Measurements from ENCODE around the gene PLEKHM3.

The PLEKHM3 gene

DNA sequence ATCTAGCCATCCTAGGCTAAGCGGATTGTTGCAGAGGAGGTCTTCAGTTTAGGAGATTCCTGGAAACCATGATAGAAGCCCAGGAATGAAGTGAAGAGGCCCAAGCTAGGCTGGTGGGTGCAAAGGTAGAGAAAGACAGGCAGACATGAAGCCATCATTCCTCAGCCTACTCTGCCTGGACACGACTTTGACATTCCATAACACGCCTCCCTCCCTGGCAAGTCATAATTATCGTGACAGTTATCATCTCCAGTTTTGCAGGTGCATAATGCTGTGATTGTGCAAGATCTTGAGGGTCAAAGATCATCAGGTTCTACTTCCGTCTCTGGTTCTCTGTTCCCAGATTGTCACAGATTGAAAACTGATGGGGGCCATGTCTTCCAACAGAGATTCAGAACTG is 240.4 kb downstream of the PLEKHM3 start:
- TF ChIP-seq, protein P1, sequence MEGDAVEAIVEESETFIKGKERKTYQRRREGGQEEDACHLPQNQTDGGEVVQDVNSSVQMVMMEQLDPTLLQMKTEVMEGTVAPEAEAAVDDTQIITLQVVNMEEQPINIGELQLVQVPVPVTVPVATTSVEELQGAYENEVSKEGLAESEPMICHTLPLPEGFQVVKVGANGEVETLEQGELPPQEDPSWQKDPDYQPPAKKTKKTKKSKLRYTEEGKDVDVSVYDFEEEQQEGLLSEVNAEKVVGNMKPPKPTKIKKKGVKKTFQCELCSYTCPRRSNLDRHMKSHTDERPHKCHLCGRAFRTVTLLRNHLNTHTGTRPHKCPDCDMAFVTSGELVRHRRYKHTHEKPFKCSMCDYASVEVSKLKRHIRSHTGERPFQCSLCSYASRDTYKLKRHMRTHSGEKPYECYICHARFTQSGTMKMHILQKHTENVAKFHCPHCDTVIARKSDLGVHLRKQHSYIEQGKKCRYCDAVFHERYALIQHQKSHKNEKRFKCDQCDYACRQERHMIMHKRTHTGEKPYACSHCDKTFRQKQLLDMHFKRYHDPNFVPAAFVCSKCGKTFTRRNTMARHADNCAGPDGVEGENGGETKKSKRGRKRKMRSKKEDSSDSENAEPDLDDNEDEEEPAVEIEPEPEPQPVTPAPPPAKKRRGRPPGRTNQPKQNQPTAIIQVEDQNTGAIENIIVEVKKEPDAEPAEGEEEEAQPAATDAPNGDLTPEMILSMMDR (IDR thresholded peaks at IDR 0.05; ENCODE audit: insufficient read depth, low read length, poor library complexity, severe bottlenecking) = no peak
- DNase-seq (ENCODE audit: extremely low read depth, insufficient read length) = no peak
- H3K36me3 ChIP-seq (ENCODE audit: control insufficient read depth, insufficient read depth, low read length) = no peaks in the 10 kb centered on the region

DNA sequence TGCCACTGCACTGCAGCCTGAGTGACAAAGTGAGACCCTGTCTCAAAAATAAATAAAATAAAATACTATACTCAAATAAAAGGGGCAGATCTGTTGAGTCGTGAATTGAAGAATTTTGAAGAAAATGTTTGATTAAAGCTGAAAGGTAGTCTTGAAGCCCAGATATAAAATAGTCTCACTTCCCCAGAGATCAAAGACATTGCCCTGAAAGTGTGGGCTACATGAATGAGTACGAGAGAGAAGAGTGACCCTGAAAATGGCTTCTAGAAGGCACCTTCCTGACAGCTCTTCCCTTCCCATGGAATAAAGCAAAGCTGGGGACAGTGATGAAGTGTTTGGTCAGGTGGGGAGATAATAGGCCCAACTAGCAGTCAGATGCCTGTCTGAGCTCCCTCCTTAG is 241.8 kb downstream of the PLEKHM3 start:
- no peak for DNase-seq (ENCODE audit: extremely low read depth, insufficient read length)
- H3K36me3 ChIP-seq (ENCODE audit: control insufficient read depth, insufficient read depth, low read length) = no peaks in the 10 kb centered on the region
- no peaks in the 10 kb centered on the region for H3K27me3 ChIP-seq (replicated peaks; ENCODE audit: control insufficient read depth, insufficient read depth, low read length)
- H3K4me3 ChIP-seq (replicated peaks; ENCODE audit: low read depth, low read length) = no peak overlapping the region
- TF ChIP-seq, protein P1 (IDR thresholded peaks at IDR 0.05; ENCODE audit: insufficient read depth, low read length, poor library complexity, severe bottlenecking) = no peak

More for the DNA sequence above, 240.4 kb downstream of the PLEKHM3 start:
- Histone ChIP-seq H3K27me3 (replicated peaks; ENCODE audit: control insufficient read depth, insufficient read depth, low read length) (no peaks in the 10 kb centered on the region), H3K4me3 (replicated peaks; ENCODE audit: low read depth, low read length) (no peak overlapping the region)

DNA sequence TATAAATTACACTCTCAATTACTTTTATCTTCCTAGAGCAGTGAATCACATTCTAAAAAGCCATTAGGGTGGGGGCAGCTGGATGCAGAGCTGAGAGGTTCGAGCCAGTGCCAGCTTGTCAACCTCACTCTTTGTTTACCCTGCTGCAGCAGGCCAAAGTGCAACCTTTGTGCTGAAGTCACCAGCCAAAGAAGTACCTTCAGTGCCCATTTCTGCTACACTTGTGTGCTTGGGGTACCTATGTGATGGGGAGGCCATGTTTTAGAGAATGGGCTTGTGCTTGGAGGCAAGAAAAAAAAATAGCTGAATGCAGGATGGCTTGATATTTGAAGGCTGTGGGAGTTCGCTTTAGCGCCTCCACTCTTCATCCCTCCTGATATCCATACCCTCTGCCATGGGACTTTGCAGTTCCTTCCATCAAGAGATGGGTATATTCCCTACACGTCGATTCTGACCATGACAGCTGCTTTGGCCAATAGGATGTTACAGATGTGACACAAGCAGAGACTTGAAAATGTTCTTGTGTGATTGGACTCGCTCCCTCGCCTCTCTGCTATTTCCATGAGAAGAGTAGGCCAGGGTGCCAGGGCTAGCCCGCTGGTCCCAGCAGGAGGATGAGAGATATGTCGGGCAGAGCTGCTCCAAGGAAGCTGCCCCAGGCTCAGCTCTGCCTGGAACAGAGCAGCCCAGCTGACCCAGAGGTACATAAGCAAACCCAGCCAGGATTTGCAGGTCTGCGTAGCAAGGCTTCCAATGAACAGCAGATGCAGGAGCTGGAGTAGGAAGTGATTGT is 242.9 kb downstream of the PLEKHM3 start:
- TF ChIP-seq, protein P1 (IDR thresholded peaks at IDR 0.05; ENCODE audit: insufficient read depth, low read length, poor library complexity, severe bottlenecking) = no peak
- no peak overlapping the region for H3K4me3 ChIP-seq (replicated peaks; ENCODE audit: low read depth, low read length)
- DNase-seq (ENCODE audit: extremely low read depth, insufficient read length) = no peak
- H3K27me3 ChIP-seq (replicated peaks; ENCODE audit: control insufficient read depth, insufficient read depth, low read length) = no peaks in the 10 kb centered on the region
- H3K36me3 ChIP-seq (ENCODE audit: control insufficient read depth, insufficient read depth, low read length) = no peaks in the 10 kb centered on the region

DNA sequence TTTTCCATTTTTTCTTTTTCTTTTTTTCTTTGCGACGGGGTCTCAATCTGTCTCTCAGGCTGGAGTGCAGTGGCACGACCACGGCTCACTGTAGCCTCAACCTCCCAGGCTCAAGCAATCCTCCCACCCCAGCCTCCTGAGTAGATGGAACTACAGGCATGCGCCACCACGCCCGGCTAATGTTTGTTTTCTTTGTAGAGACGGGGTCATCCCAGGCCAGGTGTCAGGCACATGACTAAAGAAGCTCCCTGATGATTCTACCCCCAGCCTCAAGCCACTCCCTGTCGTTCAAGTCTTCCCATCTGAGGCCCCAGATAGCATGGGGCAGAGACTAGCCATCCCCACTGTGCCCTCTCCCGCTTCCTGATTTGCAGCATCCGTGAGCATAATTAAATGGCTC is 245.8 kb downstream of the PLEKHM3 start:
- no peaks in the 10 kb centered on the region for H3K27me3 ChIP-seq (replicated peaks; ENCODE audit: control insufficient read depth, insufficient read depth, low read length)
- TF ChIP-seq, protein P1 (IDR thresholded peaks at IDR 0.05; ENCODE audit: insufficient read depth, low read length, poor library complexity, severe bottlenecking) = no peak
- H3K36me3 ChIP-seq (ENCODE audit: control insufficient read depth, insufficient read depth, low read length) = no peaks in the 10 kb centered on the region
- no peak for DNase-seq (ENCODE audit: extremely low read depth, insufficient read length)
- H3K4me3 ChIP-seq (replicated peaks; ENCODE audit: low read depth, low read length) = no peak overlapping the region

DNA sequence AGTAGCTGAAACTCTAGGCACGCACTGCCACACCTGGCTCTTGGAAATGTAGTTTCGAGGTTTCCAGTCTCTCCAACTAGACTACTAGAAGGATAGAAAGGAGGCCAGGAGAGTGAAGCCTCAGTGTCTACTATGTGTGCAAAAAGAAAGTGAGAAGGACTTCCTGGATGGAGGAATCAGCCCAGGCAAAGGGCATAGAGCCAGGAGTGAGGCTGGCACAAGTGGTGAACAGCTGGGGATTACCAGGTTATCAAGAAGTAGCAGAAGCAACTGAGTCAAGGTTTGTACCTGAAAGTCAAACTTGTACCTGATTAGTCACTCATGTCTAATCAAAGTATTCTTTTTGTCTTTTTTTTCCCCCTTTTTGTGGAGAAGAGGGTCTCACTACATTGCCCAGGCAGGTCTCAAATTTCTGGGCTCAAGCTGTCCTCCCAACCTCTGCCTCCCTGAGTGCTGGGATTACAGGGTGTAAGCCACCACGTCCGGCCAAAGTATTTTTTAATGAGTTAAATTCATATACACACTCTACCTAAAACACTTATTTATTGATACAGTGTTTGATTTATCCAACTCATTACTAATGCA is 246.9 kb downstream of the PLEKHM3 start:
- TF ChIP-seq, protein P1 (IDR thresholded peaks at IDR 0.05; ENCODE audit: insufficient read depth, low read length, poor library complexity, severe bottlenecking) = no peak
- Histone ChIP-seq H3K4me3 (replicated peaks; ENCODE audit: low read depth, low read length) (no peak overlapping the region), H3K36me3 (ENCODE audit: control insufficient read depth, insufficient read depth, low read length) (no peaks in the 10 kb centered on the region), H3K27me3 (replicated peaks; ENCODE audit: control insufficient read depth, insufficient read depth, low read length) (no peaks in the 10 kb centered on the region)
- no peak for DNase-seq (ENCODE audit: extremely low read depth, insufficient read length)

All from GM06990 (cell line).